Uterus (tissue), 2 donors: ENCODE data around the gene ATL3.

Experiments used
- CTCF ChIP-seq, 4 experiments: fragments of 200-600 bp in 2 of 4; fragments of 450-650 bp in 2 of 4; sonication (generic) in 2 of 4; IDR thresholded peaks; one replicate each; pipeline ENCODE4 v1.5.1; 2016 to 2019; ENCODE audit warnings: antibody characterized with exemption in 4 of 4, mild to moderate bottlenecking in 2 of 4, moderate library complexity in 1 of 4
- POLR2A ChIP-seq, 2 donors: fragments of 450-650 bp; IDR thresholded peaks; one replicate each; pipeline ENCODE4 v1.6.1; 2016; ENCODE audit warnings: antibody characterized with exemption in 2 of 2, mild to moderate bottlenecking in 1 of 2, moderate library complexity in 1 of 2

GRCh38 chr11:63574856-63575602, 96.1 kb downstream of the ATL3 start:
- TF ChIP-seq POLR2A (IDR thresholded peaks at IDR 0.05) (no peak), CTCF (IDR thresholded peaks at IDR 0.05) (no peak)
